VCaP (cell line): ENCODE measurements around the gene CEBPA.

ENCODE experiments used
- H3K27ac ChIP-seq: fragments of 450-650 bp; 2 replicates; pipeline ENCODE4 v1.5.1; 2017
- CTCF ChIP-seq: fragments of 450-650 bp; conservative IDR thresholded peaks from 2 replicates; pipeline ENCODE4 v1.5.1; 2017; ENCODE audit warnings: mild to moderate bottlenecking, moderate library complexity

Gene CEBPA

GRCh38 chr19:33278023-33278402, 24.3 kb downstream of the CEBPA start:
- no peak overlapping the region for H3K27ac ChIP-seq

GRCh38 chr19:33277434-33277833, 24.9 kb downstream of the CEBPA start:
- H3K27ac ChIP-seq: no peak overlapping the region
- TF ChIP-seq CTCF: no peak

More at GRCh38 chr19:33278023-33278402, 24.3 kb downstream of the CEBPA start:
- TF ChIP-seq CTCF: no peak

- H3K27ac ChIP-seq: peak overlapping the region; percentile 90; the same call in 1 of the 2 replicates
- no peak for TF ChIP-seq CTCF
Observed at GRCh38 chr19:33275933-33276619, 26.3 kb downstream of the CEBPA start.

- peak overlapping the region; percentile 90 for H3K27ac ChIP-seq
- TF ChIP-seq CTCF: no peak
Observed at GRCh38 chr19:33275559-33275932, 26.8 kb downstream of the CEBPA start.

- H3K27ac ChIP-seq: peak overlapping the region; percentile 90
- TF ChIP-seq CTCF: no peak
Observed at GRCh38 chr19:33274663-33275558, 27.4 kb downstream of the CEBPA start.

- peak overlapping the region; percentile 90 for H3K27ac ChIP-seq
- TF ChIP-seq CTCF: no peak
Observed at GRCh38 chr19:33273881-33274662, 28.3 kb downstream of the CEBPA start.
